T-helper 22 cell (primary cell): ENCODE results near the gene AIG1.
"Not testable (repeated sequence)": the region's sequence is repeated elsewhere in the genome, so short reads cannot be mapped to it uniquely, and the experiment has no call there.

ENCODE experiments used
- DNase-seq: peaks from one replicate; pipeline ENCODE4 v3.0.0-alpha.2; 2020; ENCODE audit warnings: low read depth

AIG1 gene

DNA sequence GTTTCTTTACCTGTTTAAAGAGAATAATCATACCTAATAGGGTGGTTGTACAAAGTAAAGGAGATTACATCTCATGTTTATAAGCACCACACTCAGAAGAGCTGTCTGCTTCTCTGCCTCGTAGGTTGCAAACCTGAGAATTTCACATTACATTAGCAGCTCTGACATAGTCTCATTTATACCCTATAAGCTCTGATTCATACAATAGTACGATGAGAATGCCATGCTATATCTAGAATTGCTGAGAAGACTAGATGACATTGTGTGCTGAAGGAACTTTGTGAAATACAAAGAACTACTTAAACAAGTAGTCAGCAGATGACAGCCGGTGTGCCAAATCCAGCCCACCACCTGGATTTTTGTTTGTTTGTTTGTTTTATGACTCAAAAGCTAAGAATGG, 268.6 kb downstream of the AIG1 start:
- DNase-seq: no peak

DNA sequence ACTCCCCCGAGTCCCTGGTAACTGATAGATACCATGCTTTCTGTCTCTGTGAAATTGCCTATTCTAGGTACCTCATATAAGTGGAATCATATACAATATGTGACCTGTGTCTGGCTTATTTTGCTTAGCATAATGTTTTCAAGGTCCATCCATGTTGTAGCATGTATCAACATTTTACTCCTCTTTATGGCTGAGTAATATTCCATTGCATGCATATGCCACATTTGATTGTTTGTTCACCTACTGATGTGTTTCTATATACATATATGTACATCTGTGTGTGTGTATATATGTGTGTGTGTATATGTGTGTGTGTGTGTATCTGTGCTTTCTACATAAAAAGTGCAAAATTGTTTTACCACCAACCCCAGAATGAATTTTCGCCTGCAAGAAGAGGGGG, 270.7 kb downstream of the AIG1 start:
- no peak for DNase-seq

DNA sequence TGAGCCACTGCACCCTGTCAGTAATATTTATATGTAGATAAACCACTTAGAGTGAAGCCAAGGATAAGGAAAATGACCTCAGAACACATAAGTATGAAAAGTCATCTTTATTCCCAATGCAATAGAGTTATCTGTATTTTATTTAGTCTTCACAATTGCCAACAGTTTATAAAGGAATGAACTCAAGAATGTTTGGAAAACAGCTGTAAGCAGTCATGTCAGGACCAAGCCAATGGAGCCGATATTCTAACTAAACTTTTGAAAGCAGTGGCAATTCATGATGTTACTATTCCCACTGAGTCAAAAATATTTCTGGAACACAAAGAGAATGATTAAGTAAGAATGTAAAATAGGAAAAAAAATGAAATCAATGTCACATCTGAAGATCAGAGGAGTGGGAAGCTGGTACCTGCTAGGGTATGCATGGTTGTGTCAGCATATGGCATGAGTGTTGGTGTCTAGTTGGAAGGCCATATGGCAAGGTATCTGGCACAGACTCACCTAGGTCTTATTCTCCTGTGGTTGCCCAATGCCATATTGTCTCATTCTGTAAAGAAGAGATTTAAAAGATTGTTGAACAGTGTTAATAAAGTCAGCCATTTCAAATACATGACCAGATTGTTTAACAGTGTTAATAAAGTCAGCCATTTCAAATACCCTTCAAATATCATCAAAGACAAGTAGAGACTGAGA, 271.6 kb downstream of the AIG1 start:
- no peak for DNase-seq

DNA sequence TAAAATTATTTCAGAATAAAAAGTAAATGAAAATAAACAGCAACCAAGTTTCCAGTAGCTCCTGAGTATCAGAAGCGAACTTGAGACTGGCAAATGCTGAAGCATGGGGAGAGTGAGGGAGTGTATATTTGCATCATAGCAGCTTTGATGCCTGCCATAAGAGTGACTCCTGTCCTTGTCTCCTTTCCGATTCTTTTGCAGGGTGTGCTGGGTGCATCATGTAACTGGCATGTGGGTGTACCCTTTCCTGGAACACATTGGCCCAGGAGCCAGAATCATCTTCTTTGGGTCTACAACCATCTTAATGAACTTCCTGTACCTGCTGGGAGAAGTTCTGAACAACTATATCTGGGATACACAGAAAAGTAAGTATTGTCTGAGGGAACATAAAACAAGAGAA, 272.4 kb downstream of the AIG1 start:
- no peak for DNase-seq

DNA sequence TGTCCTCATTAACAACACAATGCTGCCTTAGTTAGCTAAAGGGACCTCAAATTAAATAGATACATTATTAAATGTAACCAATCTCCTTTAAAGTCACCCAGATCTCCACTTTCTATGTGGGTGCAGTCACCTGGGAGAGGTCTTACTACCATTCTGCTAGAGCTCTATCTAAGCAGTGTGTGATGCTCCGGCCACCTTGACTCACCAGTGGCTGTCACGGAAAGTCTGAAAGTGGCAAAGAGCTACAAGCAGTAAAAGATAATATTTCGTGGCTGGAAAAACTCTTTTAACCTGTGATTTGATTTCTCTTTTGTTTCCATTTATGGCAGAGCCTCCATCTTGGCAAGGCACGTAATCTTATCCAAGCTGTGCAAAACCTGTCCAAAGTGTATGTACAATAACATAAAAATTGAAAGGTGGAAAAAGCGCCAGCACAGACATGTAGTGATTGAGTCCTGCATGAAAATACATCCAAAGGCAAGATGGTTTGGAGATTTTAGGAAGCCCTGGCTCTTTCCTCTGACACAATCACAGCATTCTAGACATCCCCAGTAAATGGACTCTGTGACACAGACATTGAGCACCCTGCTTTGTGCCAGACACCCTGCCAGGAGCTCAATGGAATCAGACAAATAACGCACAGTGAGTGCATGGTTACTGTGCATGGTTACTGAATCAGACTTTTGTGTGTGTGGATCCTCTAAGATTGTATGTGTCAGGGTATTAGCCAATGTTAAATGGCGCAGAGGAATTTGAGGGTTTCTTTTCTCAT, 273.2 kb downstream of the AIG1 start:
- no peak for DNase-seq

DNA sequence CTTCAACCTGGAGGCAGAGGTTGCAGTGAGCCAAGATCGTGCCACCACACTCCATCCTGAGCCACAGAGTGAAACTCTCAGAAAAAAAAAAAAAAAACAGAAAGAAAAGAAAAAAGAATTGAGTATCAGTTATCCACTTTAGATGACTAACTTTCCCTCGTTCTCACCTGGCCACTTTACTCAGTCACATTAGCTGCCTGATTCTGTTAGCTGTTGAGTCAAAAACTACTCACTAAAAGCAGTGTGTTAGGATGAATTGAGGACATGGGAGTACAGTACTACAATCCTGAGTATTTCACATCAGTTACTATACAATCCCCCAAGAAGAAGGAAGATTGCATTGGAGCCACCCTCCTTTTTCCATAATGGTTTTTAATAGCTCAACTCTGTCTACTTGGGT, 275.2 kb downstream of the AIG1 start:
- DNase-seq: no peak

DNA sequence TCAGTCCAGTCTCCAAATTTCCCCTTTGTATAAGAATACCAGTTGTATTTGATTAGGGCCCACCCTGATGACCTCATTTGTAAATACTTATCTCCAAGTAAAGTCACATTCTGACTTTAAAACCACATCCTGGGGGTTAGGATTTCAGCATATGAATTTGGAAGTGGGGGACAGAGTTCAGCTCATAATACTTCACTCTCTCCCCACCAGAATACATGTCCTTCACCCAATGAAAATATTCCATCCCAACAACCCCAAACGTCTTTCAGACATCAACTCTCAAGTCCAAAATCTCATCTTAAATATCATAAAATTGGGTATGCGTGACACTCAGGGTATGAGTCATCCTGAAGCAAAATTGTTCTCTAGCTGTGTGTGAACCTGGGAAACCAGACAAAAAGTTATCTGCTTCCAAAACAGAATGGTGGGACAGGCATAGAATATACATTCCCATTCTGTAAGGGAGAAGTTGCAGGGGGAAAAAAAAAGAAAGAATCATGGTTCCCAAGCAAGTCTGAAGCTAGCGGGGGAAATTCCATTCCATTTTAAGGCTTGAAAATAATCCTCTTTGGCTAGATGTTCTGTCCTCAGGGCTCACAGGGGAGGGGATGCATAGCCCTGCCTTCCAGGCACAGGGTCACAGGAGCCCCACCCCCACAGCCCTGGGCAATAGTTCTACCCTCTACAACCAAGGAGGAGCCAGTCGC, 275.9 kb downstream of the AIG1 start:
- DNase-seq: no peak

DNA sequence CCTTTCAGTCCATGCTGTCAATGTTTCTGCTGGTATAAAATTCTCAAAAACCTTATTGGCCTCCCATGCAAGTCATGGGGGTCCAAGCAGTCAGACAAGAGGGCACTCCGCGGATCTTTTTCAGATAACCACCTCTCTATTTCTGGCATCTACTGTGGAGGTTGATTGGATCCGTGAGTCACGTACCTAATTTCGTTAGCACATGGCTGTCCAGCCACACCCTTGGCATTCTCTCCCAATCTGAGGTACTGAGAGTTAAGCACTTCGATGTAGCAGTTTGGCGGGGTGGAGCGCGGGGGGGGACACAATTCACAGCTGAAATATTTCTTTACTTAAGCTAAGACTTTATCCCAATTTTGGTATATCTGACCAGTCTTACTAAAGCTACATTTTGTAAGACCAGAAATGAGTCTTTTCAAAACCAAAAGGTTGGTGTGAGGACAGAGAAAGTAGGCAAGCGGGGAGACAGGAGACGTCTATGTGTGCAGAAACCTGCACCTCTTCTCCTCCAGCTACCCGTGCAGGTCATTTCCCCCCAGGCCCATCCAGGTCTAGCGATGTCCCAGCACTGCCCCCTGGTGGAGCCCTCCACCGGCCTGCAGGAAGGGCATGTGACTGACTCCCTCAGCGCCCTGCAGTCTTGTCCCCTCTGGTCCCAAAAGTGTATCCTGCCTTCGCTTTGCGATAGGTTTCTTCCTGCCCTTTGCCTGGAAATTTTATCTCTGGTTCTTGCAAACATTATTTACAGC, 276.7 kb downstream of the AIG1 start:
- no peak for DNase-seq

DNA sequence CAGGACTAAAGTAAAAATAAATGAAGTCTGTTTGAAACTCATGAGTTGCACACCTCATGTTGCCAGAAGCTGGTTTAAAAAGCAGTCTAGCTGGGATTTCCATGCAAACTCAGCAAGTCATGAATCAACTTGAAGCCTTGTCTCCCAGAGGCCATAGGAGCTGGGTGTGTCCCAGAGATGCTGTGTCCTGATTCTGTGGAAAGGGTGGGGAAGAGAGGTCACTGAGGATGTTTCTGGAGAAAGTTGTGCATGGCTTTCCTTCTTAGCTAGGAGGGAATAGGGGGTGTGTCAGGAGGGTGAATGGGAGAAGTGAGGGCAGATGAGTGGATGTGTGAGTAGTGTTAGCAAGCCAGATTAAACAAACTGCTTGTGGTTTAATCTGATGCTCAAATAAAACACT, 278.5 kb downstream of the AIG1 start:
- DNase-seq: no peak

DNA sequence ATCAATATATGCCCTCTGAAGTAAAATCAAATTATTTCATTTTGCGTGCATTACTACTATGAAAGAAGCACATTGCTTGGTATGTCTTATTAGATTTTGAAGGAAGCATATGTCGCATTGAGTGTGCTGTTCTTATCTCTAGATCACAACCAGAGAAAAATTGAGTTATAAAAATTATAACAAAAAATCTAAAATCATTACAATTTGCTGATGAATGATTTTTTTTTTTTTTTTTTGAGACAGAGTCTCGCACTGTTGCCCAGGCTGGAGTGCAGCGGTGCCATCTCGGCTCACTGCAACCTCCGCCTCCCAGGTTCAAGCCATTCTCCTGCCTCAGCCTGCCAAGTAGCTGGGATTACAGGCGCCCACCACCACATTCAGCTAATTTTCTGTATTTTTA, 284.8 kb downstream of the AIG1 start:
- DNase-seq: not testable (repeated sequence)

DNA sequence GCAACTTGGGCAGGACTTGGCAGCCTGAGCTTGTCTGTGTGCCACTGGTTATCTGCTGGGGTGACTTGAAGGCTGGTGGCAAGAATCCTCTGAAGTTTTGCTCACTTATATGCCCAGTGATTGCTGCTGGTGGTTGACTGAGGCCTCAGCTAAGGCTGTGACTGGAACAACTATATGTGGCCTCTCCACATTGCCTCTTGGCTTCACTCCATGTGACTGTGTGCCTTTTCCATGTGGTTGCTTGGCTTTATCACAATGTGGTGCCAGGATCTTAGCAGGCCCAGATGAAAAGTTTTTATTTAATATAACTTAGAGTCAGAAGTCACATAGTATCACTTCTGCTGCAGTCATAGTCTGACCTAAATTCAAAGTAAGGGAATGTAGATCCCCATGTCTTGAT, 285.3 kb downstream of the AIG1 start:
- no peak for DNase-seq

DNA sequence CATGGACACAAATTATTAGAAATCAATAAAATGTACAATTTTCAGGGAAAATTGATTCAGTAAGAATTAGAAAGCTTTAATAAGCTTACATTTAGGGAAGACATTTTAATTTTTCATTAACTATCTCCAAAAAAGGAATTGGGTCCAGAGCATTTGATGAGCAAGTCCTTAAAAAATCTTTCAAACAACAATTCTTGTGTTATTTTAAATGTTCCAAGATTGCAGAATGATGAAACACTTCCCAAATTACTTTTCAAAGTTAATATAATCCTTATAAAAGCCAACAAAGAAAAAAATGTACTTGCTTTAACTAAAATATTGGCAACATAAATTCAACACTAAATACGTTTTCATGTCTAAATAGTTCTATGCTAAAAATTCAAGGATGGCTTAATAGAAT, 287.8 kb downstream of the AIG1 start:
- no peak for DNase-seq

DNA sequence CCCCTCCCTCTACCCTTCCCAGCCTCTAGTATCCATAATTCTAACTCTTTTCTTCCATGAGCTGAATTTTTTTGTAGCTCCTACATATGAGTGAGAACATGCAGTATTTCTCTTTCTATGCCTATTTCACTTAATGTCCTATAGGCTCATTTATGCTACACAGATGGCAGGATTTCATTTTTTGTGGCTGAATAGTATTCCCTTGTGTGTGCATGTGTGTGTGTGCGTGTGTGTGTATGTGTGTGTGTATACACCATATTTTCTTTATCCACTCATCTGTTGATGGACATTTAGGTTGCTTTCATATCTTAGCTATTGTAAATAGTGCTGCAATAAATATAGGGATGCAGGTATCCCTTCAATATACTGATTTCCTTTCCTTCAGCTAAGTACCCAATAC, 288.8 kb downstream of the AIG1 start:
- no peak for DNase-seq

DNA sequence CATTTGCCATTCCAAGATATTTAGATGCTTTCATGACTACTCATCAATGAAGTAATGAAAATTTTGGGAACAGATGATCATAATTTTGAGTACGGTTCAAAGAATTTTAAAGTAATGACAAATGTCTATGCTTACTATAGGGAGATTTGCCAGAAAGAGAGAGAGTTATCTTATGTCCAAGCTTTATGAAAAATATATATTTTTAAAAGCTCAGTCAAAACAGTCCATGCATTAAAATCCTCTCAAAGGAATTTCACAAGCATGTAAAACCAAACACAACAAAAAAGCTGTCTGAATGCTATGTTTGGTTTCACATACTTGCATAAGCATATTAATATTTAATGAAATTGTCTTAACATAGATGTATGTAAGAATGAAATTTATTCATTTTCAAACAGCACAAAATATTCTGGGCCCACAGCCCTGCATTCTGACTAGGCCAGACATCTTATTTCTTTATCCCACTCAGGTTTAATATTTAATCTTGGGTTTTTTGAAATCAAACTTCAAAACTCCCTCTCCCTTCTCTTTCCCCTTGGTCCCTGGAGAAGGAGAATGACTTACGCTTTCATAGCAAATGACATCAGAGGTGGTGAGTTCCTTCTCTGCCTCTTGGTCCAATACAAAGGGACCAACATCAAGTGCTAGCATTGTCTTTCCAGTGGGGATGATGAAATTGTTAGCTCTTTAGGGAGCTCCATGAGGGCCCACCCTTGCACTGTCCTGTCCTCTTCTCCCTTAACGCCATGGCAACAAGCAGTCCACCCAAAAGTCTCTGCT, 295.6 kb downstream of the AIG1 start:
- DNase-seq: no peak

DNA sequence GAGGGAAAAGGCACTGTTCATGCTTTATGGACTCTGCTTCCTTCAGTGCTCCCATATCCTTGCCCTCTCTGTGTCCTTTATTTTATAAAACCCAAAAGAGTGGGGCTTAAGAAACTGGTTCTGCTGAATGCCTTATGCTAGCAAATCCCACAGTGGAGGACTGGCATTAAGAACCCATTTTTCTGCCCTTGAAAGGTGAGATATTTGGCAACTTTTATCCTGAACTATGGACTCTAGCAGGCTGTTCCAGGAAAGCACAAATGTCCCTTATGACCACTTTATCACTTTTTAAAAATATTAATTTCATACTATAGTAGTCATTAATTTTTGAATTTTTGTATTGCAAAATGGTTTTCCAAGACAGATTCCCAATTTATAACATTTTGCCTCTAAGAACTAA, 296.5 kb downstream of the AIG1 start:
- DNase-seq: no peak

DNA sequence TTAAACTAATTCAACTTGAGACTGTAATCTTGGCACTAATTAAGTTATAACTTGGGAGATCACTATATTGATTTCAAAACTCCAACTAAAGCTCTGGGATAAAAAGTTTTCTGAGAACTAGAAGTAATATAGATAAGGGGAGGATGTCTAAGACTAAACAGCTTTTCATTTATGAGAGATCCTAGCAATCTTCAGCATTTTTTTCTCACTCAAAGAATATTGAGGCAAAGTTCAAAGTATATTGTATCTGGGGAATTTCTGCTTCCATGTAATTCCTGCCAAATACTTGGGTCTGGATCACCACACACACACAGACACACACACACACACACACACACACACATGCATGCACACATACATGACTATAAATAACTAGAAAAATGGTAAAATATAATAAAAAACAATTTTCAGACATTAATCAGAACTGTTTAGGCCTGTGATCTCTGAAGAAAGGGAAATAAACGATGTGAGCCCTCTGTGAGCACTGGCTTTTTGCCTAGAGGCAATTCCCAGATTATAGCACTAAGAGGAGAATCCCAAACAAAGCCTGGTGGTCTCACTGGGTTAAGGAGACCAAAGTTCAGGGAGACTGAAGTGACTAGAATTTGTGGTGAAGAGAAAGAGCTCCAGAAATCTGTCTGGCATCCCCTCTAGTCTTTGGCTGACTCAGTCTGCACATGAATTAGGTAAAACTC, 297.0 kb downstream of the AIG1 start:
- no peak for DNase-seq

DNA sequence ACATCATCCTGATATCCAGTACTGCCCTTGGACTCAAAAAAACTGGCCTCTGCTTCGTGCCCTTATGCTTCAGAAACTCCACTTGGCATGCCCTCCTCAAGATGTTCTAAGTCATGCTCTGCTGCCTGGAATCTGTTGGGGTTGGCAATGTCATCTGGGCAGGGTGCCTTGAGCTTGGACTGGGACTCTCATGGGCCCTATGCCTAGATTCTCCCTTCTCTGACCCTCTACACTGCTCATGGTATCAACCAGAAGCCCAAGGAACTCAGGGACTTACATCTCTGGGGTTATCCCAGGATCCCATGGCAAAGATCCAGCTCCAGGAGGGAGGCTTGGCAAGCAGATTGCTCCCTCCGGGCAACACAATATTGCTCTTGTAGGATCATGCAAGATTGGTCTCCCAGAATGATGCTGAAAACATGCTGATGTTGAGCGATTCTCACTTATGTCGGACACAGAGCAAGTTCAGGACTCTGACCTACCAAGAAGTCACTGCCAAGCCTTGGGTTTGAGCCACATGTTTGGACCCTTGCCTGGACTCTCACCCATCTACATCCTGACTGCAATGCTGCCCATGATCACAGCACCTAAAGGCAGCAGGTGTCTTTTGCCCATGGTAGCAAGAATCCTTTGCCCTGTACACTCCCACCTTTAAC, 301.0 kb downstream of the AIG1 start:
- DNase-seq: no peak

DNA sequence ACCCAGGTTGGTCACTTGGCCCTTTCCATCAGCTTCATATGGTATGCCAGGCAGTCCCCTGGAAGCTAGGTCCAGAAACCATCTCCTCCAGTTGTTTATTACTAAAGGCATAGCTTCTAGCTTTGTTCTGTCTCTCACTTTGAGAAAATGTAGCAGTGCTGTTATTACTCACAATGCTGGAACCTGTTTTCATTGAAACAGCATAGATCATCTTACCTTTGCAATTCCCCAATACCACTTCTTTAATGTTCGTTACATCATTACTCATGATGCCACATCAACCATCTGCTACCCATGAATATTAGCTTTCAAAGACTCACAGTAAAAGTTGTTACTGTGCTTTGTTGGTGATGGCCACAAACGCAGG, 301.5 kb downstream of the AIG1 start:
- no peak for DNase-seq

DNA sequence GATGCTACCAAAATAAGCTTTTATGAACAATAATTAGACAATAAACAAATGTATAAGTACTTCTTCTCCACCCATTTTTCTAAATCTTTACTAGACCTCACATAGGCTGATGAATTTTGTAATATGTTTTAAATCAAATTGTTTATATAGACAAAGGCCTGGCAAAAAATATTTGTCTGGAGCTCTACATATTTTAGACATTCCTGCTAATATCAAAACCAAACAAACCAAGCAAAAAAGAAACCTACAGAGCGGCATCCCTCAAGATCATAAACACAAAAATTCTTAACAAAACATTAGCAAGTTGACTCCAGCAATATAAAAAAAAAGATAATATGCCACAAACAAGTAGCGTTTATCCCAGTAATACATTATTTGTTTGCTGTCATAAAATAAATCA, 302.6 kb downstream of the AIG1 start:
- DNase-seq: no peak

DNA sequence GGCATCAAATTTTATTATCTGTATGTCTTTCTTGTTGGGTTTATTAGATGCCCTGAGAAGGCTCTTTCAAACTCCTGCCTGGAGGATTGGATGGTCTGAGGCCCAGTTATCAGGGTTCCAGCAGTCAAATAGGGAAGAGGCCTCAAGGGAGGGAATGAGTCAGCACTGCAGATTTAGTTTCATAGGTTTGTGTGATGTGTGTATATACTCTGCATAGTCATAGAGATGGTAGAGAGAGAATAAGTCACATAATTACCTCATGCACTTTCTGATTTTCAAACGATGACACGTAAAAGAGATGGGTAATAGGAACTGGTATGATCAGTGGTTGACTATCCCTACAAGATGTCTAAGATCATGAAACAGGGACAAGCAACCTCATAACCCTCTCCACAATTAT, 307.7 kb downstream of the AIG1 start:
- no peak for DNase-seq

DNA sequence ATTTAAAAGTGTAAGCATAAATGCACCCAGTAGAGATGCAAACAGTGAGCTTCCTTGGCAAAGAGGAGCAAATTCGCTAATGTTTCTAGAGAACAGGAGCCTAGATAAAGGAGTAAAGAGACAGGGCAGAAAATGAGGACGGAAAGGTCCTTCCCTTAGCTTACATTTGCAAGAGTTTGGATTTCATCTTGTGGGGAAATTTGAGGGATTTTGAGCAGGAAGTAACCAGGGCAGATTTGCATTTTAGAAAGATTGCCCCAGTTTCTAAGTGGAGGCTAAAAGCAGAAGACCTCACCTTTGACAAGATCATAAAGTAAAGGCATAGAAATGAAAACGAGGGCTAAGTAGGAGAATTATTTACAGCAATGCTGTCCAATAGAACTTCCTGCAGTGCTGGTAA, 309.3 kb downstream of the AIG1 start:
- DNase-seq: no peak
